PFSK-1 (cell line): ENCODE results near the gene SLC4A4.

Experiments used
- POLR2AphosphoS5 ChIP-seq: IDR thresholded peaks from 2 replicates; pipeline ENCODE4 v1.6.1; 2012; ENCODE audit warnings: low read depth, mild to moderate bottlenecking, control low read depth, low read length, moderate library complexity
- REST ChIP-seq, 2 experiments: IDR thresholded peaks; 2 replicates each; pipeline versions ENCODE4 v1.6.1 to v1.8.0; 2011 to 2012; ENCODE audit warnings: low read depth in 2 of 2, low read length in 2 of 2, control low read depth in 1 of 2, inconsistent platforms in 1 of 2, mild to moderate bottlenecking in 1 of 2, moderate library complexity in 1 of 2; ENCODE audit not compliant: insufficient read depth in 1 of 2
- SIN3A ChIP-seq: IDR thresholded peaks from 2 replicates; pipeline ENCODE4 v1.6.1; 2012; ENCODE audit warnings: mild to moderate bottlenecking, low read length, moderate library complexity, borderline replicate concordance; ENCODE audit not compliant: insufficient read depth
- TAF1 ChIP-seq: IDR thresholded peaks from 2 replicates; pipeline ENCODE4 v1.6.1; 2012; ENCODE audit warnings: low read length, control low read depth, borderline replicate concordance; ENCODE audit not compliant: insufficient read depth

- no peak for TF ChIP-seq TAF1
- no peak for TF ChIP-seq POLR2AphosphoS5
- TF ChIP-seq REST (IDR thresholded peaks at IDR 0.05; ENCODE audit: insufficient read depth in 1 of 2, low read depth in 2 of 2, low read length in 2 of 2) = no peak
- TF ChIP-seq SIN3A = no peak
These were observed 245.2 kb downstream of the SLC4A4 start for GRCh38 chr4:71583971-71584370.
